ENCODE measurements around the gene HTR2B.

- no peak for TF ChIP-seq CTCF (IDR thresholded peaks at IDR 0.05 in 4 of 5, conservative IDR thresholded peaks at IDR 0.05 in 1 of 5)
- no peak for TF ChIP-seq POLR2A (IDR thresholded peaks at IDR 0.05)
Measured at GRCh38 chr2:231161252-231161839, 36.5 kb upstream of the HTR2B start.

Data from gastrocnemius medialis (tissue), 4 donors.